ENCODE measurements around the gene JMJD1C. TPM values are rescaled to one million over a fixed set of nuclear protein-coding genes. Genes with fewer than 3 reads are reported as not detected.

JMJD1C gene
- total and polyA plus RNA-seq, 2 donors (not counting 3 experiments of a cell fraction or from before 2014, with no cell fraction given): 32.1 to 97.1 TPM

DNA sequence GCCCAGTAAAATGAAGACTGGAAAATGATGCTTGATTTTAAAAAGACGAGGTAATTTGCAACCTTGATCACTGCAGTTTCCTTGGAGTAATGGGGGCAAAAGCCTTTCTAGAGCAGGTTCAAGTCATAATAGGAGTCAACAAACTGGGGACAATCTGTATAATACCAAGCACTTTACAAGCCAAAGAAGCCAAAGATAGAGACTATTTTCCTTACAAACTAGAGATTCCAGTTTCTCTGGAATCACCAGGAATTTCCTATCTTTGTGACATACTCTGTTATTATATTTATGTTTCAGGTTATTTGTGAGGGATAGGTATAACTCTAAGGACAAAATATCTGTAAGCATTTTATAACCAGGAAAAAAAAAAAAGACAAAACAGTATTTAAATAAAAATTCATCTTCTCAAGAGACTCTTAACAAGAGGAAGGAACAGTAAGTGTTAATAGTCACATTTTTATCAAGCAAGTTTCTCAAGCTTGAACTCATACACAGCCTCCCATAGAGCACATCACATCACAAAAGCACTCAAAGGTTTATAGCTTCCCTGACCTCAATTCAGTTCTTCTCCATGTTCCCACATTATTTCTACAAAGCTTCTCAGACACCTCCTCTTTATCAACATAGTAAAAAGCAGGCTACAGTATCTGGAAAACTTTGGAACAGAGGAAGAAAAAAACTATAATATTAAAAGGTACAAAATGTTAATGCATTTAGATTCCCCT, 18.9 kb downstream of the JMJD1C start:
- dilution Hi-C loops (cut with MboI; ENCODE audit: extremely low pct_ligation_motif_present, low sequenced_read_pairs): no loop called here
- Histone ChIP-seq H3K4me1 (ENCODE audit: control insufficient read depth, extremely low read depth, insufficient read depth, low read length) (peaks cover under 1% of the 10 kb centered on the region), H3K4me2 (ENCODE audit: insufficient read depth, low read length) (no peak overlapping the region), H4K20me1 (replicated peaks; ENCODE audit: control insufficient read depth, extremely low read depth, insufficient read depth, low read length) (peaks cover 4% of the 10 kb centered on the region), H3K27ac (ENCODE audit: insufficient read depth, low read depth, low read length) (no peak overlapping the region), H3K27me3 (ENCODE audit: control insufficient read depth in 2 of 2, insufficient read depth in 2 of 2, low read length in 2 of 2) (no peaks in the 10 kb centered on the region), H3K9me3 (replicated peaks; ENCODE audit: control insufficient read depth, insufficient read depth, low read length) (no peaks in the 10 kb centered on the region), H3K79me2 (ENCODE audit: control insufficient read depth, insufficient read depth, low read length) (peaks cover 84% of the 10 kb centered on the region), H3K4me3 (replicated peaks in 1 of 3; ENCODE audit: insufficient read depth in 1 of 3, low read depth in 1 of 3, low read length in 3 of 3) (no peak overlapping the region), H3K9ac (replicated peaks; ENCODE audit: extremely low read depth, insufficient read depth, low read length) (no peak overlapping the region), H3K9me1 (replicated peaks; ENCODE audit: control insufficient read depth, extremely low read depth, insufficient read depth, low read length) (no peaks in the 10 kb centered on the region), H2AFZ (ENCODE audit: low read depth, low read length) (no peak overlapping the region), H3K36me3 (ENCODE audit: control insufficient read depth in 2 of 2, extremely low read depth in 1 of 2, insufficient read depth in 2 of 2, low read length in 2 of 2) (no peaks in the 10 kb centered on the region)
- BruUV-seq (replicated peaks): no TSS peak
- intact Hi-C loops (cut with micrococcal nuclease): no loop called here
- no peak for FAIRE-seq
- no peak for DNase-seq (ENCODE audit: low read depth, low spot score)
- TF ChIP-seq MYC (IDR thresholded peaks at IDR 0.05; ENCODE audit: low read depth, low read length): no peak
- no peak for TF ChIP-seq POLR2AphosphoS5 (IDR thresholded peaks at IDR 0.05; ENCODE audit: insufficient read depth, low read depth, low read length)
- TF ChIP-seq JUN (IDR thresholded peaks at IDR 0.05; ENCODE audit: borderline replicate concordance, insufficient read depth, insufficient read length, low read depth): no peak
- TF ChIP-seq, protein P1, sequence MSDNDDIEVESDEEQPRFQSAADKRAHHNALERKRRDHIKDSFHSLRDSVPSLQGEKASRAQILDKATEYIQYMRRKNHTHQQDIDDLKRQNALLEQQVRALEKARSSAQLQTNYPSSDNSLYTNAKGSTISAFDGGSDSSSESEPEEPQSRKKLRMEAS (IDR thresholded peaks at IDR 0.05; ENCODE audit: insufficient read depth, insufficient read length): no peak
- no peak for TF ChIP-seq FOS (IDR thresholded peaks at IDR 0.05; ENCODE audit: borderline replicate concordance, insufficient read depth, low read length)
- no peak for TF ChIP-seq EZH2 (IDR thresholded peaks at IDR 0.05; ENCODE audit: borderline replicate concordance, low read depth, low read length, severe bottlenecking)
- TF ChIP-seq GATA2 (IDR thresholded peaks at IDR 0.05; ENCODE audit: insufficient read depth, insufficient read length, low read depth, low read length): no peak
- TF ChIP-seq, protein P2, sequence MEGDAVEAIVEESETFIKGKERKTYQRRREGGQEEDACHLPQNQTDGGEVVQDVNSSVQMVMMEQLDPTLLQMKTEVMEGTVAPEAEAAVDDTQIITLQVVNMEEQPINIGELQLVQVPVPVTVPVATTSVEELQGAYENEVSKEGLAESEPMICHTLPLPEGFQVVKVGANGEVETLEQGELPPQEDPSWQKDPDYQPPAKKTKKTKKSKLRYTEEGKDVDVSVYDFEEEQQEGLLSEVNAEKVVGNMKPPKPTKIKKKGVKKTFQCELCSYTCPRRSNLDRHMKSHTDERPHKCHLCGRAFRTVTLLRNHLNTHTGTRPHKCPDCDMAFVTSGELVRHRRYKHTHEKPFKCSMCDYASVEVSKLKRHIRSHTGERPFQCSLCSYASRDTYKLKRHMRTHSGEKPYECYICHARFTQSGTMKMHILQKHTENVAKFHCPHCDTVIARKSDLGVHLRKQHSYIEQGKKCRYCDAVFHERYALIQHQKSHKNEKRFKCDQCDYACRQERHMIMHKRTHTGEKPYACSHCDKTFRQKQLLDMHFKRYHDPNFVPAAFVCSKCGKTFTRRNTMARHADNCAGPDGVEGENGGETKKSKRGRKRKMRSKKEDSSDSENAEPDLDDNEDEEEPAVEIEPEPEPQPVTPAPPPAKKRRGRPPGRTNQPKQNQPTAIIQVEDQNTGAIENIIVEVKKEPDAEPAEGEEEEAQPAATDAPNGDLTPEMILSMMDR (IDR thresholded peaks at IDR 0.05; ENCODE audit: extremely low read depth in 1 of 2, insufficient read depth in 1 of 2, low read depth in 1 of 2, low read length in 2 of 2): no peak
- TF ChIP-seq POLR2A (IDR thresholded peaks at IDR 0.05; ENCODE audit: low read depth, low read length): no peak
- ChIA-PET POLR2A (no interaction called here), CTCF (interaction anchor here (1.4 kb wide), 1 partner anchor 9 kb away, joined by 6 read pairs; no protein-coding TSS in a partner anchor)

Data from endothelial cell of umbilical vein (primary cell).